NCI-H748 treated with DMSO at 0.1 percent for 48 hours (cell line): ENCODE data around the gene HSPG2.
"Not testable (repeated sequence)": the region's sequence is repeated elsewhere in the genome, so short reads cannot be mapped to it uniquely, and the experiment has no call there.

Experiments used
- DNase-seq: peaks from one replicate; lab custom pipeline; 2025; lab: John Stamatoyannopoulos, UW

Gene HSPG2

DNA sequence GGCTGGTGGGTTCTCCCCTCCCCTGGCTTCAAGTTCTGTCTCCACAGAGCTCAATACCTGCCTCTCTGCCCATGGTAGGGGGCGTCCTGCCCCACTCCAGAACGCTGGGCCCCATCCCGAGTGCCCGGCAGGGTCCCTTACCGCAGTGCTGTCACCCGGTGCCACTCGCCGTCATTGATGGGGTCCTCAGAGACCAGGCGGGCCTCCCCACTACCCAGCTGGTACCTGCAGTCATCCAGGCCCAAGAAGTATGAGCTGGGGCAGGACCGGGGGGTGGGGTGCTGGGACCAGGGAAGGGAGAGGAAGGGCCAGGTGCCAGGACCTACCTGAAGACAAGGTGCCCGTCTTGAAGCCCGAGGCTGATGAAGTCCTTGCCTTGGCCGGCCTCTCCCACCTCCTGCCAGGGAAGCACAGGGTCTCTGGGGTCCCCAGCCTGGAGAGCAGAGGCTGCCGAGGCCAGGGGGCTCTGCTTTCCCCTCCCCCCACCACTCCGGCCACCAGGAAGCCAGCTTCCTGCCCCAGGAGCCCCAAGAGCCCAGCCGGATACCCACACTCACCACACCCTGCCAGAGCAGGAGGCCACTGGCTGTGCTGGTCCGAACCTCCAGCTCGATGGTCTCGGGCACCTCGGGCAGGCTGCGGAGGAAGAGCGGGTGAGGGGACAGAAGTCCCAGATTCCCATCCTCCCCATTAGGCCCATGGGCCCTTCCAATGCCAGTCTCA, 113.0 kb downstream of the HSPG2 start:
- no peak for DNase-seq

DNA sequence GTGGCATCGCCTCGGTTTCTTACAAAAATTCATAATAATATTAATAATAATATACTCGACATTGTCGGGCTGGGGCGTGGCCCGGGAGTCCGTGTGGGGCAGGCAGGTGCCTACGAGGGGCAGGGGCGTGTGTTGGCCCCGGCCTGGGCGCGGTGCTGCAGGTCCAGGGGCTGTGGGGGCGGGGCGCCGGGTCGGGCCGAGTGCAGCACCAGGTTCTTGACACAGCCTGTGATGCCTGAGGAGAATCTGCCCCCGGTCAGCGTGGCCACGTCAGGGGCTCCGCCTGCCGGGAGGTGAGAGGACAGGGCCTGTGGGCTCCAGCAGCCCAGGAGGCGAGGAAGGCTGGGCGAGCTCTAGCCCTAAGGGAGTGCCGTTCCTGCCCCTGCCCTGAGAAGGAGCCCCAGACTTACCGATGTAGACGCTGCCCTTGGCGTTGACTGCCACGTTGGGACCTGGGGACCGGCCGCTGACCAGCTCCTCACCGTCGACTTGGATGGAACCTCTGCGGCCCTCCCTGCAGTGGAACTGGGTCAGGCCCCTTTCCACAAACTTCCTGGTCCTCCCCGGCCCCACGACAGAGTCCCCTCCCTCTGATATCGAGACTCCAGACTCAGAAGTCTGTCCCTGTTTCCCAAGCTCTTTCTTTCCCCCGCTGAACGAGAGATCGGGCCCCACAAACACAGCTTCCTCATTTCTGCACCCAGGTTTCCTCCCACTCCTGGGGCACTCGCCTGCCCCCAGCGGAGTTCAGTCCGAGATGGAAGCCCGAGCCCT, 113.7 kb downstream of the HSPG2 start:
- DNase-seq, result no peak

DNA sequence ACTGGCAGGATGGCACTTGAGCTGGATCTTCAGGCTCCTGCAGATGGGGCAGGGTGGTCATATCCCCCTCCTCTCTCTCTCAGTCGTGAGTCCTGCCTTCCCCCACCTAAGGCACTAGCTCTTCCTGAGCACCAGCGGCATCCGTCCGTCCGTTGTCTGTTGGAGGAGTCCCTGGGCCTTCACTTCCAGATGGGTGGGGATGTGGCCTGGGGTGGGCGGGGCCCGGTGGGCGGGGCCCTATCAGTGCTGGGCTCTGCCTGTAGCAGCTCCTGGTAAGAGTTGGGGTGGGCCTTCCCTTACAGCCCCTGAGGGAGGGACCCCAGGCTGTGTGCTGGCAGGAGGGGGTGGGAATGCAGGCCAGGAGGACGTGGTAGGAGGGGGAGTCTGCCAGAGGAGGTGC, 114.8 kb downstream of the HSPG2 start:
- no peak for DNase-seq

DNA sequence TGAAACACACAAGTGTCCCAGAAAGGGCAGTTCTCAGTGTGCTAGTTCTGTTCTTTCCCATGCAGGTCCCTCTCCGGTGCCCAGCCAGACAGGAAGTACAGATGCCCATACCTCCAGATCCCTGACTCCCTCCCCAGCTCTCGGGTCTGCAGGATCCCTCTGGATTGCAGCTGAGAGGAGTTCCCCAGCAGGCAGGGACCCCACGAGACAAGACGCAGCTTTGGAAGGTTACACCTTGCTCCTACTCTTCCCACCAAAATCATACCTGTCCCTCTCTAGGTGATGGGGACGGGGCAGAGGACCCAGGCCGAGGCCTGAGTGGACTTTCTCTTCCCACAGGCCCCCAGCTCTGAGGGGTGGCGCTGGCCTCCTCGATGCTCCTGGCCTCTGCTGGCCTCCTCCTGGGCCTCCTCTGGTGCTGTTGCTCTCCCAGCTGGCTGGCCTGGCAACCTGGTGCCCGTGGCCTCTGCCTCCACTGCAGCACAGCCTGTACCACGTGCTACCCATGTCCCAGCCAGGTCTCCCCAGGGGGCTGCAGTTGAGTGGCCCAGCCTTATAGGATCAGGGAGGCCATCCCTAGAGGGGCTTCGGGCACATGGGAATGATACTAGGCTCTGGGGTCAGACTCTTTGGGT, 115.6 kb downstream of the HSPG2 start:
- no peak for DNase-seq

DNA sequence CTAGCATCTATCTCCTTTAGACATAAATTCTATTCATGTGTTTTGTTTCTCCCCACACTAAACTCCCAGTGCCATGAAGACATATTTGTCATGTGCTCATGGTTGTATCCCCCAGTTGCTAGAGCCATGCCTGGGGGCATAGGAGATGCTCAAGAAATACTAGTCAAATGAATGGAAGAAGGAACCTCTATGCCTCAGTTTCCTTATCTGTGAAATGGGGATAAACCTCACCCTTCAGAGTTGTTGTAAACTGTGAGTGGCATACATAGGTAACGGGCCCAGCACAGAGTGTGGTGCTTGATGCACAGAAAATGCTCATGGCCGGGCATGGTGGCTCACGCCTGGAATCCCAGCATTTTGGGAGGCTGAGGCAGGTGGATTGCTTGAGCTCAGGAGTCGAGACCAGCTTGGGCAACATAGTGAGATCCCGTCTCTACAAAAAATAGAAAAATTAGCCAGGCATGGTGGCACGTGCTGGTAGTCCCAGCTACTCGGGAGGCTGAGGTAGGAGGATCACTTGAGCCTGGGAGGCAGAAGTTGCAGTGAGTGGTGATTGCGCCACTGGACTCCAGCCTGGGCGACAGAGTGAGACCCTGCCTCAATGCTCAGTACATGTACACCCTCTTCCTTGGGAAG, 116.4 kb downstream of the HSPG2 start:
- DNase-seq, result no peak

DNA sequence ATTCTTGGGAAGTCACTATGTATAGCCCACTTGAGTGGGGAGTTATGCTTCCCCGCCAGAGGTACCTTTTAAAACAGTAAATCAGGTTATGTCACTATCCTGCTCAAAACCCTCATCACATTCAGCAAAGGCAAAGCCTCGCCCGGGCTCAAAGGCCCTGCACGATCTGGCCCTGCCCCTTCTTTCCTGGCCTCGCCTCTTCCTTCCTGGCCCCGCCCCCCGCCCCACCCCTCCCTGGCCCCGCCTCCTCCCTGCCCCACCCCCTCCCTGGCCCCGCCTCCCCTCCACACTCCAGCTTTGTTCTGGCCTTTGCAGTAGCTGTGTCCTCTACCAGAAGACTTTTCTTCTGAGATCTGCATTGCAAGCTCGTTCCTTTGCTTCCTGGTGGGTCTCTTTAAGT, 118.5 kb downstream of the HSPG2 start:
- DNase-seq, result no peak

DNA sequence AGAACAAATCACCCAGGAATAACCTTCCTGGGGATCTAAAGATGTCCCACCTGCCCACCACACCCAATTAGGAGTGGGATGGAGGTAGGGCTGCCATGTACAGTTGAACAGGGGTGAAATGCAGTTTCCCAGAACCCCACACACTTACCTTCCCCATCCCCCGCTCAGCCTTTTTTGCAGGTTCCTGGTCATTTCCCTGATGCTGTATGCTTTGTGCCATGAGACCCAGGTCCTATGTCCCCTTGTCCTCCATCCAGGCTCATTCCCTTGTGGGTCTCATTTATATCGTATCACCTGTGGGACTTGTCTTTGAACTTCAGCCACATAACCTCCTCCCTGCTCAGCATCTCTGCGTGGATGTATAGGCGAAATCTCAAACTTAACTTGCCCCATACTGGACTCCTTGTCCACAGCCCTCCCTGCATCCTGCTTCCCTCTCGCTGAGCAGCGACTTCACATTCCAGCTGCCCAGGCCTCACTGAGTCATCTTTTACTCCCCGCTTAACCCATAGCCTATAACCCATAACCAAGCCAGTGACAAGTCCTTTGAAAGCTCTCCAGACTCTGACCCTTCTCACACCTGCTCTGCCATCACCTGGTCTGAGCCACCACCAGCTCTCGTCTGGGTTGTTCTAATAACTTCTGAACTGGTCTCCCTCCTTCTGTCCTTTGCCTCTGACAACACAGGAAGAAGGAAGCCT, 120.4 kb downstream of the HSPG2 start:
- DNase-seq, result no peak

DNA sequence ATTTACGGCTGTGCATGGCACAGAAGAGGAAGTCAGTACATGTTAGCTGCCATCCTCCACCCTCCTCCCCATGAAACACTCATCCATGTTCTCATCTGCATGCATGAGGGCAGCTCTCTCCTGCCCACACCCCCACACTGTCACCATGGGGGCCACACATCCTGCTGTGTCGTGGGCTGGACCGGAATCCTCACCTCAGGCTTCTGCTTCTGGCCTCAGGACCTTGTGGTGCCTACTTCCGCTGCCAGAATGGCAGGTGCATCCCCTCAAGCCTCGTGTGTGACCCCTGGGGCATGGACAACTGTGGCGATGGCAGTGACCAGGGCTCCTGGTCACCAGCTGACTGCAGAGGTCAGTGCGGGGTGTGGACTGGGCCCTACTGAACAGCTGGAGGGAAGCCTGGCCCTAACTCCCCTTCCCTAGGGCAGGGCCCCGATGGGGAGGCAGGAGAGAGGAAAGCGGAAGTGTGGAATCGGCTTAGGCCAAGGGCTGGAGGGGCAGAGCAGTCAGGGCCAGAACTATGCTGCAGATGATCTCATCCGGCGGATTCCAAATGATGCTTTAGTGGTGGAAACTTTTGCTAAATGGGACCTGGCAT, 121.3 kb downstream of the HSPG2 start:
- DNase-seq, result no peak

DNA sequence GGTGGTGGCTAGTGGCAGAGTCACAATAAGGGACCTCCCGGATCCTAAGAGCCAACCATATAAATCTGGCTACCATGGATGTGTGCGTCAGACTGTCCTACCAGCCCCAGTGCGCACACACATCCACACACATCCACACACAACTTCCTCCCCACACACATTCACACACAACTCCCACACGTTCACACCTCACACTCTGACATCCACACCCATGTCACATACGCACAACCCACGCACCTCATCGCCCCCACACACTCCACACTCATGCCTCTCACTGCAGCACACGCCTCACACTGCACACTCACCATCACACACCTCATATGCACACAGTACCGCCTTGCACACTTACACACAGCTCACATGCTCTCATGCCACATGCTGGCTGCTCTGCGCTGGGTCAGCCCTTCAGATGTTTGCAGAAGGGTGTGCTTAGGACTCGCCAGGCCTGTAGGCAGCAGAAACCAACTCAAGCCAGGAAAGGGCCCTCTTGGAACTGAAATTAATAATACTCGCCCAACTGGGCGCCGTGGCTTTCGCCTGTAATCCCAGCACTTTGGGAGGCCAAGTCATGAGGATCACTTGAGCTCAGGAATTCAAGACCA, 122.0 kb downstream of the HSPG2 start:
- DNase-seq, result no peak

DNA sequence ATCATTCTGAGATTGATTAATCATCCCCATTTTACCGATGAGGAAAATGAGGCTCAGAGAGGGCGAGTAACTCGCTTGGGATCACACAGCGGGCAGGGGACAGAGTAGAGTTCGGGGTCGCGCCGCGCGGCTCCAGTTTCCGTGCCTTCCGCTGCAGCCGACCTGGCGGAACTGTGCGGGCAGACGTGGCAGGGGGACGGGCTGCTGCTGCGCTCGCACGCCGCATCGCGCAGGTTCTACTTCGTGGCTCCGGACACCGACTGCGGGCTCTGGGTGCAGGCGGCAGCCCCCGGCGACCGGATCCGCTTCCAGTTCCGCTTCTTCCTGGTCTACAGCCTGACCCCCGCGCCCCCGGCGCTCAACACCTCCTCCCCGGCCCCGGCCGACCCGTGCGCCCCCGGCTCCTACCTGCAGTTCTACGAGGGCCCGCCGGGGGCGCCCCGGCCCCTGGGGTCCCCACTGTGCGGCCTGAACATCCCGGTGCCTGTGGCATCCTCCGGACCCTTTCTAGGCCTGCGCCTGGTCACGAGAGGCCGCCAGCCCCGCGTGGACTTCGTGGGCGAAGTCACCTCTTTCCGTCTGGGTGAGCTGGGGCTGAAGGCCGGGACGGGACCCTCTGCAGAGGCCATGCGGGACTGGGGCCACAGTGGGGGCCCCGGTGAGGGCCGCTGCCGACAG, 122.7 kb downstream of the HSPG2 start:
- DNase-seq, result no peak

DNA sequence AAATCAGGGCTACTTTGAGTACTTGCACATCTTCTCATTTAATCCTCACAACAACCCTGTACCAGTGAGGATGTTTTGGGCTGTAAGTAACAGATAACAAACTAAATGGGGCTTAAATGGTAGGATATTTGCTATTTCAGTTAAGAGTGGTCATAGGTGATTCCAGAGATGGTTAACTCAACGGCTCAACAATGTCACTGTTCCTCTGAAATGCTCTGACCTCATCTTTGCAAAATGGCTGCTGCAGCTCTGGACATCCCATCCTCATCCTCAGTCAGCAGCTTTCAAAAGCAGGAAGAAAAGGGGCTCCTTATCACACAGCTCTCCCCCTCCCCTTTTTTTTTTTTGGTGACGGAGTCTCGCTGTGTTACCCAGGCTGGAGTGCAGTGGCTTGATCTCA, 123.6 kb downstream of the HSPG2 start:
- no peak for DNase-seq

DNA sequence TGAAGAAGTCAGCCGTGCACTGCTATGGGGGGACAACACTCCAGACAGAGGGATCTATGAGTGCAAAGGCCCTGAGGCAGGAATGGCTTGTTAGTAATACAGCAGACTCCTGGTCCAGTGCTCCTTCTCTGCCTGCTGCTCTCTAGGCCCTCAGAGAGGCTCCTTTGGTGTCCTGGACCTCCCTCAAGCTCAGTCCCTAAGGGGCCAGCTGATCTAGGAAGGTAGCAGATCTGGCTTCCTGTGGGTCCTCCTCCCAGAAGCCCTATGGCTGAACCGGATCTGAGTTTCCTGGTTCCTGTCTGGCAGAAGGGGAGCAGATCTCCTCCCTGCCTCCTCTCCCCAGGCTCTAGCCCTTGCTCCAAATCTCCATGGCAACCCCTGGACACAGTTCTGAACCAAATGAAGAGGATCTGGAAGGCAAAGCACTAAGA, 125.2 kb downstream of the HSPG2 start, which contains the start of gene LDLRAD2:
TSS of gene LDLRAD2 (plus strand) at position 391 of the 431 bp plus-strand sequence. CDS start 187 bp downstream, outside the sequence.
- DNase-seq, result no peak

DNA sequence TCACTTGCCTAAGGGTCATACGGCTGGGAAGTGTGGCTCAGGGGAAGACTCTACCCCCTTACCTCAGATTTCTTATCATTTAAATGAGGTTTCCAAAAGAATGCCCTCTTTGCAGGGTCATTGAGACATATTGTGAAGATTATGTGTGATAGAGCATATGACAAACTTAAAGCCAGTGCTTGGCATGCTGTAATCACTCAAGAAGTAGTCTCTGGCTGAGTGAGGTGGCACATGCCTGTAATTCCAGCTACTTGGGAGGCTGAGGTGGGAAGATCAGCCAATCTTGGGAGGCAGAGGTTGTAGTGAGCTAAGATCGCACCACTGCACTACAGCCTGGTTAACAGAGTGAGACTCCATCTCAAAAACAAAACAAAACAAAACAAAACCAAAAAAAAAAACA, 132.6 kb downstream of the HSPG2 start:
- DNase-seq, result no peak

DNA sequence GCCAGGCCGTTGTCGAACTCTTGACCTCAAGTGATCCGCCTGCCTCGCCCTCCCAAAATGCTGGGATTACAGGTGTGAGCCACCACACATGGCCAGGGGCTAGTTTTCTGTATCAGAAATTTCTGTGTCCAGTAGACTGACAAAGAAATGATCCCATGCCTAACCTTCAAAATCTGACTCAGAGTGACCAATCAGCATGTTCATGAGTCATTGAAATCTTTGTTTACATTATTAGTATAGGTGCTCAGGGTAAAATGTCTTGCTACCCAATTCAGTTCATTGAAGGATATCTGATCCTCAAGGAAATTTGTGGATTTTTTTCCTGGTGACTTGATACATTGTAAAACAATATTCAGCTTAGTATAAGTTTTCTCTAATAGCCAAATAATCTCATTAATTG, 136.0 kb downstream of the HSPG2 start:
- no peak for DNase-seq

DNA sequence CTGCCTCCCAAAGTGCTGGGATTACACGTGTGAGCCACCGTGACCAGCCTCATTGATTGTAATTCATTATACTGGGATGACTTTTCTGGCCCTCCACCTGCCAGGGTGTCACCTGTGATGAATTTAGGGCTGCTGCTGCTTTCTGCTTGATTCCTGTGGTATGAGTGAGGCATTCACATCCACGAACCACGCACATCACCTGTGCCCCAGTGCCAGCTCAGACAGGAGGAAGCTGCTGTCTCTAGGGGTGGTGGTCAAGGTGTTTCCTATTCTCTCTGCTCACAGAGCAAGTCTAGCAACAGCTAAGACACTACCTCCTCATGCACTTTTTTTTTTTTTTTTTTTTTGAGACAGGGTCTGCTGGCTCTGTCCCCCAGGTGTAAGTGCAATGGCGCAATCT, 137.4 kb downstream of the HSPG2 start:
- no peak for DNase-seq

DNA sequence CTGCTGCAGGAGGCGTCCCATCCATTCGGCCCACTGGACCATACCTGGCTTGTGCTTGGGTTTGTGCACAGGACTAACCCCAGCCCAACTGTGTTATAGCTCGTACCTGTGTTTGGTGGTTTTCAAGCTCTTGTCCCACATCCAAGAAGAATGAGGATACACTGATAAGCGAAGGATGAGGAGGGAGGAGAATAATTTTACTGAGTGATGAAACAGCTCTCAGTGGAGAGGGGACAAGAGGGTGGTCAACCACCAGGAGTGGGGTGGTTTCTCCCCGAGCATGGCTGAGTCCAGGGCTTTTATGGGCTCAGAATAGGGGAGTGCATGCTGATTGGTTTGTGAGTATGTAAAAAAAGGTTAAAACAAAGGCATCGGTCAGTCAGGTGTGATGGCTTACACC, 142.0 kb downstream of the HSPG2 start:
- no peak for DNase-seq

DNA sequence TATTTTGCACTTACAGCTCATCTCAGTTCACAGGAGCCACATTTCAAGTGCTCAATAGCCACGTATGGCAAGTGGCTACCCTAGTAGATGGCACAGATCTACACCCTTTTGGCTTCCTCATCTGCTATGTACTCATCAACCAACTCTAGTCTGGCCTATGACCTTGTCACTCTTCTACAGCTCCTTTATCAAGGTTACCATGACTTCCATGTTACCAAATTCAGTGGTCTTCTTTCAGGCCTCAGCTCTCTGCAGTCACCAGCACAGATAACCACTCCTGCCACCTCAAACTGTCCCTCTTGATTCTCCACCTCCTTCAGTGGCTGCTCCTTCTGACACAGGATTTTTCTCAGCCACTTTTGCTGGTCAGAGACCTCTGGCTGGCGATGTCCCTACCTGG, 142.5 kb downstream of the HSPG2 start:
- no peak for DNase-seq

DNA sequence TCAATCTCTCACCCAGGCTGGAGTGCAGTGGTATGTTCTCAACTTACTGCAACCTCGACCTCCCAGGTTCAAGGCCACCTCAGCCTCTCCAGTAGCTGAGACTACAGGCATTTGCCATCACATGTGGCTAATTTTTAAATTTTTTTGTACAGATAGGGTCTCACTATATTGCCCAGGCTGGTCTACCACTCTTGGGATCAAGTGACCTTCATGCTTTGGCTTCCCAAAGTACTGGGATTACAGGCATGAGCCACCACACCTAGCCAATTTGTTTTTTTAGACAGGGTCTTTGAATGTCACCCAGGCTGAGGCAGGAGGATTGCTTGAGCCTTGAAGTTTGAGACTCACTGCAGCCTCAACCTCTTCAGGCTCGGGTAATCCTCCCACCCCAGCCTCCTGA, 144.0 kb downstream of the HSPG2 start:
- no peak for DNase-seq

DNA sequence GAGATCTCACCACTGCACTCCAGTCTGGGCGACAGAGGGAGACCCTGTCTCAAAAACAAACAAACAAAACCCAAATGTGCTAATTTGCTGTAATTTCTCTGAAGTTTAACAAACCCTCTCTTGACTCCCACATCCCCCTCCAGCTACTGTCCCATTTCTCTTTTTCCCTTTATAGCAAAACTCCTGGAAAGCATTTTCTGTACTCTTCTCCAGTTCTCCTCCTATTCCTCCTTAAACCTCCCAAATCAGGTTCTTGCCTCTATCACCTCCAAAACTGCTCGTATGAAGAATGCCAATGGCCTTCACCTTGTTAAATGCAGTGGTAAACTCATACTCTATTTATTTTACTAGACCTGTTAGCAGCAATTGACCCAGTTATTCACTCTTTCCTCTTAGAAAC, 150.5 kb downstream of the HSPG2 start:
- no peak for DNase-seq

DNA sequence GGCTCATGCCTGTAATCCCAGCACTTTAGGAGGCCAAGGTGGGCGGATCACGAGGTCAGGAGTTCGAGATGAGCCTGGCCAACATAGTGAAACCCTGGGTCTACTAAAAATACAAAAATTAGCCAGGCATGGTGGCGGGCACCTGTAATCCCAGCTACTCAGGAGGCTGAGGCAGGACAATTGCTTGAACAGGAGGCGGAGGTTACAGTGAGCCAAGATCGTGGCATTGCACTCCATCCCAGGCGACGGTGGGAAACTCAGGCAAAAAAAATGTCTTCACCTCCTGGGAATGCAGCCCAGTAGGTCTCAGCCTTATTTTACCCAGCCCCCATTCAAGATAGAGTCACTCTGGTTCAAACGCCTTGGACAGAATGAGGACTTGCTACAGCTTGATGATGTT, 151.3 kb downstream of the HSPG2 start:
- DNase-seq, result not testable (repeated sequence)
